GM10248 (cell line): ENCODE measurements around the gene CLCN7.

Experiments used
- CTCF ChIA-PET: fragments of 300-600 bp; sonication (Branson Sonifier 250); formaldehyde crosslinking; extraction: SDS; loops from one replicate; lab custom pipeline; 2021; ENCODE audit warnings: antibody characterized with exemption; lab: Yijun Ruan, JAX
- POLR2A ChIA-PET: fragments of 350-650 bp; sonication (Branson Sonifier 250); formaldehyde crosslinking; extraction: SDS; loops from one replicate; lab custom pipeline; 2020; ENCODE audit warnings: antibody characterized with exemption; lab: Yijun Ruan, JAX
- DNase-seq: peaks from one replicate; pipeline ENCODE4 v3.0.0; 2012; ENCODE audit errors: extremely low spot score
- CTCF ChIP-seq: IDR thresholded peaks from 2 replicates; pipeline ENCODE4 v1.5.1; 2012; ENCODE audit warnings: mild to moderate bottlenecking, low read depth; ENCODE audit errors: extremely low read depth, missing control alignments, control extremely low read depth

Gene CLCN7

GRCh38 chr16:1397779-1398178 lies 77.0 kb downstream of the CLCN7 start:
- ChIA-PET CTCF (no interaction called here), POLR2A (no interaction called here)
- DNase-seq, result no peak
- TF ChIP-seq CTCF, result no peak

- CTCF ChIA-PET, result interaction anchor here (1.3 kb wide), 1 partner anchor 32 kb away, joined by 7 read pairs; no protein-coding TSS in a partner anchor
- DNase-seq, result no peak
- no peak for TF ChIP-seq CTCF
- POLR2A ChIA-PET, result no interaction called here
Observed at GRCh38 chr16:1395444-1396031, 79.3 kb downstream of the CLCN7 start.
